HG03432 (cell line): ENCODE results near the gene LZTS2.
A peak's percentile ranks its signal among the peaks of the same experiment; 100 is the strongest.
"Not testable (repeated sequence)": the region's sequence is repeated elsewhere in the genome, so short reads cannot be mapped to it uniquely, and the experiment has no call there.

ENCODE experiments used
- ATAC-seq: cut with Tn5 transposase; IDR thresholded peaks from one replicate; pipeline ENCODE4 v1.9.1; 2021; ENCODE audit warnings: mild to moderate bottlenecking, moderate library complexity; ENCODE audit not compliant: unreplicated experiment

Gene LZTS2

GRCh38 chr10:100999742-101000126 is at the start of gene LZTS2:
TSS of gene LZTS2 (plus strand) at chr10:100999808. CDS start at chr10:101002539, 2,731 bp downstream.
- ATAC-seq = no peak

DNA sequence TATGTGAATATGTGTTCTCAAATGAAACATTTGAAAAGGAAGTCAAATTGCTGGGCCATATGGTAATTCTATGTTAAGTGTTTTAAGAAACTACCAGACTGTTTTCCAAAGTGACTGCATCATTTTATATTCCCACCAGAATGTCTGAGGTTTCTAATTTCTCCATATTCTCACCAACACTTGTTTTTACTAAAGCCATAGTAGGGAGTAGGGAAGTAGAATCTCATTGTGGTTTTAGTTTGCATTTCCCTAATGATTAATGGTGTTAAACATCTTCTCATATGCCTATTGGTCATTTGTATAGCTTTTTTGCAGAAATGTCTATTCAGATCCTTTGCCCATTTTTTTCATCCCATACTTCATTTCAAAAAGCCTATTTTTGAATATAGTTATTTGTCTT is 39.4 kb upstream of the LZTS2 start:
- ATAC-seq = no peak

- ATAC-seq = no peak
These were observed 37.1 kb upstream of the LZTS2 start for GRCh38 chr10:100962351-100963080.

DNA sequence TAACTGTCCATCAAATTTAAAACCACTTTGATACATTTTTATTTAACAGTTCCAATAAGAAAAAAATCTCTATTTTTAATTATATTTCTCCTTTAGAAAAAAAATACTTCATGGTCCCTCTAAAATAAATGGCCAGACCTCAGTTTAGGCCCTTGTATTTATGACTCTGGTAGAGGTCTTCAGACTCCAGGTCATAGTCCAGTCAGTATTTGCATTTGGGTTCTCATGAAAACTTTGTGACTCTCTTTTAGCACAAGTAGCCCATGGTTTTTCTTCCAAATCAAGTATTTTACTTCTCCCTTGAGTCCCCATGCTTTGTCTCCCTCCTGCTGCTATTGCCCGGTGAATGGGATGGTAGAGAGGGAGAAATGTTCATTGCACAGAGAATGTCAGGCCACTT is 35.8 kb upstream of the LZTS2 start:
- ATAC-seq = no peak

GRCh38 chr10:100965820-100966219 is 33.8 kb upstream of the LZTS2 start:
- ATAC-seq = no peak

DNA sequence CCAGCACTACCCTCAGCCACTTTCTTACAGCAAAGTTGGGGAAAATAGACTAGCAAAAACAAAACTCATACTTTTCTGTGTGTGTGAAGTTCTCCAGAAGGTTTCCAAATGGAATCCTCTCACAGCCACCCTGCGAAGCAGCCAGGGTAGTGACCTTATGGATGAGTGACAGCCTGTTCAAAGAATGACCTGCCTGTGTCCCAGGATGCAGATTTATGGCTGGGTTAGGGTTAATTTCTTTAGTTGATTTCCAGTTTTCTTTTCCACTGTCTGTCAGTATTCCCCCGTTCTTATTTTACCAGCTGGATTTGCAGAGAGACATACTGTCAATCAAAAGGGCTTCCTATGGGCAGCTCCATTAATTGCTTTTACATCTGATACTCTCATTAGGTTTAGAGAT is 32.7 kb upstream of the LZTS2 start:
- no peak for ATAC-seq

- no peak for ATAC-seq
These were observed 32.3 kb upstream of the LZTS2 start for GRCh38 chr10:100967332-100967731.

- no peak for ATAC-seq
These were observed 31.4 kb upstream of the LZTS2 start for GRCh38 chr10:100968062-100968736.

GRCh38 chr10:100968863-100969186 is 30.8 kb upstream of the LZTS2 start:
- peak; percentile 17 for ATAC-seq

DNA sequence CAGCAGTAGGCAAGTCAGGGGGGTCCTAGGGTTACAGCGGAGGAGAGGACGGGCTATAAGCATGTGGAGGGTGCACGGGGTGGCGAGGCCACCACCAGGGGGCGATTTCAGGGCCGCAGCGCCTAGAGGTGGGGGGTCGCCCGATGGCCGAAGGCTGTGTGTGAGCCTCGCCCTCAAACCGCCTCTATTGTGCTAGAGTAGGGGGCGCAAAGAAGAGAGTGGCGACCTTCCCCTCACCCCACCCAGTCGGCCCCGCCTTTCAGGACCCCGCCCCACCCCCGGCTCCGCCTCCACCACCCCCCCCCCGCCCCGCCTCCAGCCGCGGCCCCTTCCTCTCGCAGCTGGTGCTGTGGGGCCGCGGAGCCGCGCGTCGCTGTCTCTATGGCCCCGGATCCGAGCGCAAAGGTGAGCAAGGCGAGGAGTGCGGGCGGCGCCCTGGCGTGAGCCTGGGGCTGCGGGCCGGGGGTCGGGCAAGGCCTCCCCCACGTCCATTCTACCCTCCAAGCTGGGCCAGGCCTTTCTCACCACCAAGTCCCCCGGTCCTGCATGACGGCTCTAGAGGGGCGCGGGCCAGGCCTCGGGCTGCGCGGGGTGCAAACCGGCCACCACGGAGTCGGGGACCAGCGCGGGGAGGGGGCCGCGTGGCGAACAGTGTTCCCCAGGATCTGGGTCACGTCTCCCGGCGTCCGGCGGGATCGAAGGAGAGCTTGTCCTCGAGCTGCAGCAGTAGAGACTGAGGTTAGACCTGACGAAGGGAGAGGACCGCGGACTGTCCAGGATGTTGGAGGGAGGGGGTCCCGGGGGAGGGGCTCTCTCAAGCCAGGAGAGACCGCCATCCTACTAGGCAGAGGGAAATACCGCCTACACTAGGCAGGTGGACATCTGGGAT is 30.2 kb upstream of the LZTS2 start, which contains the start of gene SEMA4G:
Gene SEMA4G (plus strand): TSS at position 318 of the 889 bp plus-strand sequence. CDS start 3,409 bp downstream, outside the sequence.
- peak; percentile 71 for ATAC-seq

GRCh38 chr10:100970076-100970913 is 29.3 kb upstream of the LZTS2 start:
- ATAC-seq = no peak

- ATAC-seq = no peak
These were observed 28.4 kb upstream of the LZTS2 start for GRCh38 chr10:100970914-100971811.

DNA sequence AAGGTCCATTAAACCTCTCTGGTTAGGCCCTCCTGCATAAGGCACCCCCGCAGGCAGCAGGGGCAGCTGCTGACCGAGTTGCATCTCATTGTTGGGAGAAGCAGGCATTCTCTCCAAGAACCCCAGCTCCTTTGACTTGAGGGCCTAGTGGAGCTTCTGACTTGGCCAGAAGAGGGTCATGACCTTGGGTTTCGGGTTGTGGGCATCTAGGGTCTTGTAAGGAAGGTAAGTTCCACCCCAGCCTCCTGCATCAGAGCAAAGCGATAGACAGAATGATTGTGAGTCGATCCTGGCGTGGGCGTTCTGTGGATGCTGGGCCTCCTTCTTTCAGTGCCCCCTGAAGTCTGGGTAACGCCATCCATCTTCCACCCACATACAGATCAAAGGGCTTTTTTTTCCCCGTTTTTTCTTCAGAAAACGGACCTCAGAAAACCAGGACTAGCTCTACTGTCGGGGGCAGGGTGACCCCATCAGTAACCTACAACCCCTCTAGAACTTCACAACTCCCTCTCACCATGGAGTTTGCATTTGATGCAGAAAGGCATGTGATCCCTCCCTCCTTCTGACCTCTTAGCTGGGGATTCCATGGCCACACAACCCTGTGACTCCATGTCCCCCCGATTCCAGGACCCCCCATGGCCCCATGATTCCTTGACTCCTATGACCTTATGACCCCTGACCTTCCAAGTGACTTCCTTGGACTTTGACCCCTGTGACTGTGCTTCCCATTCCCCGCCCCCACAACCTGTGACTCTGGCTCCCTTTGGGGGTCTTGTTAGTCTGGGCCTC is 27.3 kb upstream of the LZTS2 start:
- no peak for ATAC-seq

DNA sequence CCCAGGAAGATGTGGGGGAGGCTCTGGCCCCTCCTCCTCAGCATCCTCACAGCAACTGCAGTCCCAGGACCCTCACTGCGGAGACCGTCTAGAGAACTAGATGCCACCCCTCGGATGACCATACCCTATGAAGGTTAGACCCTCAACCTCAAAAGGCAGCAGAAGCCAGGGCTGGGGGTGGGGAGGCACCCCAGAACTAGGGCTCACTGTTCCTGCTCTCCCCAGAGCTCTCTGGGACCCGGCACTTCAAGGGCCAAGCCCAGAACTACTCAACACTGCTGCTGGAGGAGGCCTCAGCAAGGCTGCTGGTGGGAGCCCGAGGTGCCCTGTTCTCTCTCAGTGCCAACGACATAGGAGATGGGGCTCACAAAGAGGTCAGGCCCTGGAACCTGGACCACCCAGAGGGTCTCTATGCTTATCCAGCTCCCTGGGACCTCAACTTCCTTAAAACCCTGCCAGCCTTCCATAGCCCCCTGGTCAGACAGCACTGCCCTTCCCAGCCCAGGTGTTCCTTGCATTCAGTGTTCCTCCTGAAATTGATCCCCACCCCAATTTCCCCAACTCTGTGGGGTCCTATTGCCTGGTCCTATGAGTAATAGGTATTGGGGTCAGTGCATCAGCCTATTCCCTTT is 26.6 kb upstream of the LZTS2 start:
- ATAC-seq = no peak

DNA sequence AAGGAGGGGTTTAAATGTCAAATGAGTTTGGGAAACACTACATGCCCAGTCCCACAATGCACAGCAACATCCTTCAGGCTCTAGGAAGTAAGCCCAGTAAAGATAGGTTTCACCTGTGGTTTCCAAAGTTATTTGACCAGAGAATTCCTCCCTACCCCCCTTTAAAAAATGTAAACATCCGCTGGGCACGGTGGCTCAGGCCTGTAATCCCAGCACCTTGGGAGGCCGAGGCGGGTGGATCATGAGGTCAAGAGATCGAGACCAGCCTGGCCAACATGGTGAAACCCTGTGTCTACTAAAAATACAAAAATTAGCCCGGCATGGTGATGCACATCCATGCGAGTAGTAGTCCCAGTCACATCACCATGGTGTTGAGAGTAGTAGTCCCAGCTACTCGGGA is 24.2 kb upstream of the LZTS2 start:
- not testable (repeated sequence) for ATAC-seq

DNA sequence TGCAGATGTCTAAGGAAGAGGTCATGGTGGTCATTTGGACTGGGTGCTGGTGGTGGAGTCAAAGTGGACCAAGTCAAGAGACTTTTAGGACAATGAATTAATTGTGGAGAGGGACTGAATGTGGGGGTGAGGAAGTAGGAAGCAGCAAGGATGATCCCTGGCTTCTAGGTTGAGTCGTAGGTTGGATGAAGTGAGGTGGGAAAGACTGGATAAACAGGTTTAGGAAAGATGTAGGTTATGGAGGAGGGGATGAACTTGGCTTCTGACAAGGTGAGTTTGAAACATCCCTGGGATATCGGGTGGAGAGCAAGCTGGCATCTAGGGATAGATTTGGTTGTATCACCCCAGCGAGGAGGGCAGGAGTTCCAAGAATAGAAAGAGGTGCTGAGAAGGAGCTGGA is 22.7 kb upstream of the LZTS2 start:
- ATAC-seq = no peak

GRCh38 chr10:100977436-100977835 is 22.2 kb upstream of the LZTS2 start:
- no peak for ATAC-seq

- no peak for ATAC-seq
These were observed 21.3 kb upstream of the LZTS2 start for GRCh38 chr10:100978121-100978900.
